GM23338 (cell line): Measurements from ENCODE around the gene GRID2. TPM values are rescaled to one million over a fixed set of nuclear protein-coding genes. Genes with fewer than 3 reads are reported as not detected.

Experiments used
- ATAC-seq: fragments of 200-7000 bp; cut with Tn5 transposase; 3 replicates; pipeline ENCODE4 v1.9.1; 2020
- DNase-seq: peaks from one replicate; pipeline ENCODE4 v3.0.0-alpha.2; 2015; ENCODE audit warnings: low spot score
- H2AFZ ChIP-seq: fragments of 200-600 bp; sonication (generic); 2 replicates; pipeline ENCODE4 v1.8.0; 2016; ENCODE audit warnings: antibody characterized with exemption, mild to moderate bottlenecking, moderate library complexity
- H3F3A ChIP-seq: fragments of 200-600 bp; sonication (generic); replicated peaks from 2 replicates; pipeline ENCODE4 v1.8.0; 2017; ENCODE audit warnings: antibody characterized with exemption, mixed run types, low read depth
- H3K27ac ChIP-seq: fragments of 200-600 bp; sonication (generic); 2 replicates; pipeline ENCODE4 v1.6.1; 2016; ENCODE audit warnings: low read depth
- H3K27me3 ChIP-seq: fragments of 200-600 bp; sonication (generic); 2 replicates; pipeline ENCODE4 v1.8.0; 2016; ENCODE audit warnings: mild to moderate bottlenecking, mixed run types, moderate library complexity; ENCODE audit not compliant: insufficient read depth
- H3K36me3 ChIP-seq: fragments of 200-600 bp; sonication (generic); 2 replicates; pipeline ENCODE4 v1.8.0; 2016; ENCODE audit warnings: mild to moderate bottlenecking; ENCODE audit not compliant: insufficient read depth
- H3K4me1 ChIP-seq: fragments of 200-600 bp; sonication (generic); 2 replicates; pipeline ENCODE4 v1.8.0; 2016; ENCODE audit warnings: mild to moderate bottlenecking, moderate library complexity; ENCODE audit not compliant: insufficient read depth
- H3K4me2 ChIP-seq: fragments of 200-600 bp; sonication (generic); 2 replicates; pipeline ENCODE4 v1.7.1; 2017; ENCODE audit warnings: mixed run types
- H3K4me3 ChIP-seq: fragments of 200-600 bp; sonication (generic); 2 replicates; pipeline ENCODE4 v1.6.1; 2016; ENCODE audit warnings: mixed run types
- H3K79me2 ChIP-seq: fragments of 200-600 bp; sonication (generic); replicated peaks from 2 replicates; pipeline ENCODE4 v1.8.0; 2017; ENCODE audit warnings: mild to moderate bottlenecking; ENCODE audit not compliant: insufficient read depth
- H3K9me2 ChIP-seq: fragments of 200-600 bp; sonication (generic); 2 replicates; pipeline ENCODE4 v1.8.0; 2017; ENCODE audit not compliant: insufficient read depth
- H4K20me1 ChIP-seq: fragments of 200-600 bp; sonication (generic); replicated peaks from 2 replicates; pipeline ENCODE4 v1.8.0; 2017; ENCODE audit warnings: mild to moderate bottlenecking; ENCODE audit not compliant: insufficient read depth
- H3K27ac Mint-ChIP-seq: 2 replicates; pipeline ENCODE4 v1.8.0; 2020; ENCODE audit warnings: inconsistent platforms, mild to moderate bottlenecking, moderate library complexity, mixed read lengths
- H3K27me3 Mint-ChIP-seq: 3 replicates; pipeline ENCODE4 v1.8.0; 2022; ENCODE audit warnings: low read depth, mild to moderate bottlenecking, moderate library complexity, mixed read lengths, inconsistent platforms; ENCODE audit not compliant: insufficient read depth, poor library complexity
- H3K36me3 Mint-ChIP-seq: 3 replicates; pipeline ENCODE4 v1.8.0; 2021; ENCODE audit warnings: low read depth, mild to moderate bottlenecking, inconsistent platforms, moderate library complexity, mixed read lengths
- H3K4me1 Mint-ChIP-seq: 3 replicates; pipeline ENCODE4 v1.8.0; 2020; ENCODE audit warnings: mild to moderate bottlenecking, inconsistent platforms, mixed read lengths
- H3K4me3 Mint-ChIP-seq: 3 replicates; pipeline ENCODE4 v1.8.0; 2021; ENCODE audit warnings: moderate library complexity, mild to moderate bottlenecking, inconsistent platforms, mixed read lengths
- H3K9me3 Mint-ChIP-seq: 3 replicates; pipeline ENCODE4 v1.8.0; 2020; ENCODE audit warnings: moderate library complexity, mild to moderate bottlenecking, inconsistent platforms, mixed read lengths
- CREB1 ChIP-seq: fragments of 250-450 bp; sonication (Bioruptor Pico); IDR thresholded peaks from 2 replicates; pipeline ENCODE4 v1.5.0; 2020; ENCODE audit warnings: low read depth, mild to moderate bottlenecking, moderate library complexity
- EZH2 ChIP-seq: fragments of 200-600 bp; sonication (generic); IDR thresholded peaks from one replicate; pipeline ENCODE4 v1.8.0; 2017; ENCODE audit warnings: antibody characterized with exemption, mild to moderate bottlenecking, low read depth; ENCODE audit not compliant: unreplicated experiment
- EZH2phosphoT487 ChIP-seq: fragments of 200-600 bp; sonication (generic); IDR thresholded peaks from one replicate; pipeline ENCODE4 v1.8.1; 2018; ENCODE audit warnings: antibody characterized with exemption; ENCODE audit not compliant: unreplicated experiment
- JUNB ChIP-seq: IDR thresholded peaks from one replicate; pipeline ENCODE4 v1.6.1; 2016; ENCODE audit warnings: antibody characterized with exemption; ENCODE audit not compliant: unreplicated experiment
- NANOG ChIP-seq: IDR thresholded peaks from 2 replicates; pipeline ENCODE4 v1.6.1; 2016; ENCODE audit warnings: antibody characterized with exemption, borderline replicate concordance
- POLR2AphosphoS5 ChIP-seq: IDR thresholded peaks from 2 replicates; pipeline ENCODE4 v1.6.1; 2016; ENCODE audit warnings: antibody characterized with exemption, low read depth
- STAT1 ChIP-seq: IDR thresholded peaks from one replicate; pipeline ENCODE4 v1.6.1; 2016; ENCODE audit warnings: antibody characterized with exemption; ENCODE audit not compliant: unreplicated experiment
- ZNF114 ChIP-seq: fragments of 250-450 bp; sonication (Bioruptor Pico); IDR thresholded peaks from 2 replicates; pipeline ENCODE4 v1.5.0; 2020; ENCODE audit warnings: mild to moderate bottlenecking, moderate library complexity
- polyA plus RNA-seq: library from polyadenylated mRNA; unstranded; fragments of >200 nt; fragmentation: Nextera tagmentation; extraction: Ambion mirVana; gene quantifications from 2 replicates; pipeline ENCODE4 v1.2.1, GENCODE V29; 2016
- total RNA-seq: library from RNA; depleted of rRNA; stranded (reverse); fragments of >200 nt; shearing (Covaris generic); gene quantifications from 2 replicates; pipeline ENCODE4 v1.2.3, GENCODE V29; 2014
- TF ChIP-seq, protein P1 (sequence below): fragments of 250-450 bp; sonication (Bioruptor Pico); IDR thresholded peaks from 2 replicates; pipeline ENCODE4 v1.5.0; 2020; ENCODE audit warnings: mild to moderate bottlenecking, moderate library complexity

The GRID2 gene
- total and polyA plus RNA-seq, 2 experiments from 2014 or later: 19.9 to 65.4 TPM

- Mint-ChIP-seq H3K36me3 (no peaks in the 10 kb centered on the region; the same call in 2 of the 3 replicates), H3K27ac (no peak overlapping the region), H3K27me3 (no peaks in the 10 kb centered on the region), H3K4me3 (no peak overlapping the region), H3K4me1 (peaks cover 2% of the 10 kb centered on the region; the same call in 2 of the 3 replicates), H3K9me3 (no peaks in the 10 kb centered on the region)
- H3K9me2 ChIP-seq: no peaks in the 10 kb centered on the region
- no peaks in the 10 kb centered on the region for H3K36me3 ChIP-seq
- ATAC-seq (no peak), DNase-seq (no peak)
- no peak overlapping the region for H2AFZ ChIP-seq
- H3K27ac ChIP-seq: no peak overlapping the region
- no peak overlapping the region for H3K4me2 ChIP-seq
- H3K4me3 ChIP-seq: no peak overlapping the region
- peaks cover 6% of the 10 kb centered on the region; the same call in 1 of the 2 replicates for H3F3A ChIP-seq
- H3K27me3 ChIP-seq: no peaks in the 10 kb centered on the region
- 0 out of 2 replicates have a peak, but pooled peaks cover 3% of the 10 kb centered on the region for H4K20me1 ChIP-seq
- TF ChIP-seq, protein P1, sequence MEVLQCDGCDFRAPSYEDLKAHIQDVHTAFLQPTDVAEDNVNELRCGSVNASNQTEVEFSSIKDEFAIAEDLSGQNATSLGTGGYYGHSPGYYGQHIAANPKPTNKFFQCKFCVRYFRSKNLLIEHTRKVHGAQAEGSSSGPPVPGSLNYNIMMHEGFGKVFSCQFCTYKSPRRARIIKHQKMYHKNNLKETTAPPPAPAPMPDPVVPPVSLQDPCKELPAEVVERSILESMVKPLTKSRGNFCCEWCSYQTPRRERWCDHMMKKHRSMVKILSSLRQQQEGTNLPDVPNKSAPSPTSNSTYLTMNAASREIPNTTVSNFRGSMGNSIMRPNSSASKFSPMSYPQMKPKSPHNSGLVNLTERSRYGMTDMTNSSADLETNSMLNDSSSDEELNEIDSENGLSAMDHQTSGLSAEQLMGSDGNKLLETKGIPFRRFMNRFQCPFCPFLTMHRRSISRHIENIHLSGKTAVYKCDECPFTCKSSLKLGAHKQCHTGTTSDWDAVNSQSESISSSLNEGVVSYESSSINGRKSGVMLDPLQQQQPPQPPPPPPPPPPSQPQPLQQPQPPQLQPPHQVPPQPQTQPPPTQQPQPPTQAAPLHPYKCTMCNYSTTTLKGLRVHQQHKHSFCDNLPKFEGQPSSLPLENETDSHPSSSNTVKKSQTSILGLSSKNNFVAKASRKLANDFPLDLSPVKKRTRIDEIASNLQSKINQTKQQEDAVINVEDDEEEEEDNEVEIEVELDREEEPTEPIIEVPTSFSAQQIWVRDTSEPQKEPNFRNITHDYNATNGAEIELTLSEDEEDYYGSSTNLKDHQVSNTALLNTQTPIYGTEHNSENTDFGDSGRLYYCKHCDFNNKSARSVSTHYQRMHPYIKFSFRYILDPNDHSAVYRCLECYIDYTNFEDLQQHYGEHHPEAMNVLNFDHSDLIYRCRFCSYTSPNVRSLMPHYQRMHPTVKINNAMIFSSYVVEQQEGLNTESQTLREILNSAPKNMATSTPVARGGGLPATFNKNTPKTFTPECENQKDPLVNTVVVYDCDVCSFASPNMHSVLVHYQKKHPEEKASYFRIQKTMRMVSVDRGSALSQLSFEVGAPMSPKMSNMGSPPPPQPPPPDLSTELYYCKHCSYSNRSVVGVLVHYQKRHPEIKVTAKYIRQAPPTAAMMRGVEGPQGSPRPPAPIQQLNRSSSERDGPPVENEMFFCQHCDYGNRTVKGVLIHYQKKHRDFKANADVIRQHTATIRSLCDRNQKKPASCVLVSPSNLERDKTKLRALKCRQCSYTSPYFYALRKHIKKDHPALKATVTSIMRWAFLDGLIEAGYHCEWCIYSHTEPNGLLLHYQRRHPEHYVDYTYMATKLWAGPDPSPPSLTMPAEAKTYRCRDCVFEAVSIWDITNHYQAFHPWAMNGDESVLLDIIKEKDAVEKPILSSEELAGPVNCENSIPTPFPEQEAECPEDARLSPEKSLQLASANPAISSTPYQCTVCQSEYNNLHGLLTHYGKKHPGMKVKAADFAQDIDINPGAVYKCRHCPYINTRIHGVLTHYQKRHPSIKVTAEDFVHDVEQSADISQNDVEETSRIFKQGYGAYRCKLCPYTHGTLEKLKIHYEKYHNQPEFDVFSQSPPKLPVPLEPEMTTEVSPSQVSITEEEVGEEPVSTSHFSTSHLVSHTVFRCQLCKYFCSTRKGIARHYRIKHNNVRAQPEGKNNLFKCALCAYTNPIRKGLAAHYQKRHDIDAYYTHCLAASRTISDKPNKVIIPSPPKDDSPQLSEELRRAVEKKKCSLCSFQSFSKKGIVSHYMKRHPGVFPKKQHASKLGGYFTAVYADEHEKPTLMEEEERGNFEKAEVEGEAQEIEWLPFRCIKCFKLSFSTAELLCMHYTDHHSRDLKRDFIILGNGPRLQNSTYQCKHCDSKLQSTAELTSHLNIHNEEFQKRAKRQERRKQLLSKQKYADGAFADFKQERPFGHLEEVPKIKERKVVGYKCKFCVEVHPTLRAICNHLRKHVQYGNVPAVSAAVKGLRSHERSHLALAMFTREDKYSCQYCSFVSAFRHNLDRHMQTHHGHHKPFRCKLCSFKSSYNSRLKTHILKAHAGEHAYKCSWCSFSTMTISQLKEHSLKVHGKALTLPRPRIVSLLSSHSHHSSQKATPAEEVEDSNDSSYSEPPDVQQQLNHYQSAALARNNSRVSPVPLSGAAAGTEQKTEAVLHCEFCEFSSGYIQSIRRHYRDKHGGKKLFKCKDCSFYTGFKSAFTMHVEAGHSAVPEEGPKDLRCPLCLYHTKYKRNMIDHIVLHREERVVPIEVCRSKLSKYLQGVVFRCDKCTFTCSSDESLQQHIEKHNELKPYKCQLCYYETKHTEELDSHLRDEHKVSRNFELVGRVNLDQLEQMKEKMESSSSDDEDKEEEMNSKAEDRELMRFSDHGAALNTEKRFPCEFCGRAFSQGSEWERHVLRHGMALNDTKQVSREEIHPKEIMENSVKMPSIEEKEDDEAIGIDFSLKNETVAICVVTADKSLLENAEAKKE (CRISPR knock-in tag): no peak
- TF ChIP-seq CREB1 (CRISPR knock-in tag): no peak
- no peak for TF ChIP-seq POLR2AphosphoS5
- no peak for TF ChIP-seq JUNB
- no peaks in the 10 kb centered on the region for H3K79me2 ChIP-seq
- H3K4me1 ChIP-seq: no peaks in the 10 kb centered on the region
These were observed 883.7 kb downstream of the GRID2 start for GRCh38 chr4:93187466-93187865.

DNA sequence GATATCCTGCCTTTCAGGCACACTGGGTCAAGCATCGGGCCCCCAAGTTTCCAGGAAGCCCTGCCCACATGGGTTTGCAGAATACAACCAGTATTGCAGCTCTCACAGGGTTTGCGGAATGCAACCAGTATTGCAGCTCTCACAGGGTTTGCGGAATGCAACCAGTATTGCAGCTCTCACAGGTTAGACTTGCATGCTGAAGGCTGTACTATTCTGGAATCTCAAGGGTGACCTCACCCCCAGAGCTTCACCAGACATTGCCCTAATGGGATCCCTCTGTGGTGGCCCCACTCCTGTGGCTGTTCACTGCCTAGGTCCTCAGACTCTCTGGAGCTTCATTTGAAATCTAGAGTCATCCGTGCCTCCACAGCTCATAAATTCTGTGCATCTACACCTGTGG, 884.1 kb downstream of the GRID2 start:
- no peaks in the 10 kb centered on the region for H3K9me3 Mint-ChIP-seq

More for the DNA sequence above, 884.1 kb downstream of the GRID2 start:
- Mint-ChIP-seq H3K4me3 (no peak overlapping the region), H3K27me3 (no peaks in the 10 kb centered on the region), H3K27ac (no peak overlapping the region), H3K36me3 (no peaks in the 10 kb centered on the region; the same call in 2 of the 3 replicates), H3K4me1 (peaks cover 2% of the 10 kb centered on the region; the same call in 2 of the 3 replicates)
- DNase-seq (no peak), ATAC-seq (no peak)
- H4K20me1 ChIP-seq: 0 out of 2 replicates have a peak, but pooled peaks cover 3% of the 10 kb centered on the region
- H3K4me3 ChIP-seq: no peak overlapping the region
- peaks cover 6% of the 10 kb centered on the region; the same call in 1 of the 2 replicates for H3F3A ChIP-seq
- H3K36me3 ChIP-seq: no peaks in the 10 kb centered on the region
- H3K27me3 ChIP-seq: no peaks in the 10 kb centered on the region
- no peaks in the 10 kb centered on the region for H3K9me2 ChIP-seq
- H2AFZ ChIP-seq: no peak overlapping the region
- TF ChIP-seq ZNF114 (no peak), EZH2 (no peak), STAT1 (no peak), NANOG (no peak), EZH2phosphoT487 (no peak)
- no peaks in the 10 kb centered on the region for H3K4me1 ChIP-seq
- no peak overlapping the region for H3K27ac ChIP-seq
- H3K4me2 ChIP-seq: no peak overlapping the region
- no peaks in the 10 kb centered on the region for H3K79me2 ChIP-seq
